ENCODE results near the gene DCHS1.

Gene DCHS1

DNA sequence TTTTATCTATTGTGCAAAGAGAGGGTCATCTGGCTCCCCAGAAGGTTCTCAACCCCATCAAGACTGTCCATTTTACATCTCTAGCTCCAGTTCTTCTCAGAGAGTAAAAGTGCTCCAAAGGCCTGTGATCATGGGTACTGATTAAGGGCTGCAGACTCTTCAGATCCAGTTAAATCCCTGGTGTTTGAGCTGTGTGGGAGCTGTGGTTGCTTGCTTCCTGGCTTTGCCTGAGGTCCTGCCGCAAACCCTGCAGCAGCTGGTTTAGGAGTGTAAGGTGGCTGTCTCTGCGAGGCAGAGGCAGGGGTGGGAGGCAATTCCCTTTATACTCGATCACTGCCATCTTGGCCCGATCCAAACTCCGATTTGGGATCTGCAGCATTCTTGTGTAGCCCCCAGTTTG is 26.3 kb upstream of the DCHS1 start:
- ChIA-PET CTCF (no interaction called here), POLR2A (interaction anchor here (1.5 to 5.0 kb wide), 4 partner anchors 63 to 77 kb away, joined by 6 to 39 read pairs (median 12); partner anchors contain the start of genes ILK, TAF10 and TPP1)
- DNase-seq (ENCODE audit: extremely low spot score), result no peak
- no peak for TF ChIP-seq TARDBP (IDR thresholded peaks at IDR 0.05)
- TF ChIP-seq FOXM1 (IDR thresholded peaks at IDR 0.05; ENCODE audit: borderline replicate concordance), result no peak

DNA sequence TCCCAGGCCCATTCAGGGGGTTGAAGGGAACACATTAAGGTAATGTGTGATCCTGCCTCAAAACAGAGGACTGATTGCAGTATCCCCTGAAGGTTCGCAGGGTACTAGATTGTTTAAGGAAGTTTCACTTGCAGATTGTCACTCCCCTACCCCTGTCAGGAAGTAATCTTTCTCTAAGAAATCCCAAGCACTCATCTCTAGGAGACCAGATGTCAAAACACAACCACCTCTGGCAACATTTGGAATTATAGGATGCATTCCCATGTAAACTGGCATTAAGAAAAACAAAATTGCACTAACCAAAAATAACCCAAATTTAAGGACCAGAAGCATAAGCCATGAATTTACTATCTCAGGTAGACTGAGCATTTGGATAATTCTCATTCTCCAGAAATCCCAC is 25.9 kb upstream of the DCHS1 start:
- ChIA-PET POLR2A (interaction anchor here (1.5 to 5.0 kb wide), 3 partner anchors 70 to 77 kb away, joined by 6 to 39 read pairs (median 11); partner anchors contain the start of genes ILK and TAF10), CTCF (no interaction called here)
- DNase-seq (ENCODE audit: extremely low spot score), result no peak
- TF ChIP-seq BHLHE40 (IDR thresholded peaks at IDR 0.05; ENCODE audit: borderline replicate concordance), result no peak
- TF ChIP-seq NFRKB (IDR thresholded peaks at IDR 0.05), result no peak
- no peak for TF ChIP-seq ZNF384 (IDR thresholded peaks at IDR 0.05)

DNA sequence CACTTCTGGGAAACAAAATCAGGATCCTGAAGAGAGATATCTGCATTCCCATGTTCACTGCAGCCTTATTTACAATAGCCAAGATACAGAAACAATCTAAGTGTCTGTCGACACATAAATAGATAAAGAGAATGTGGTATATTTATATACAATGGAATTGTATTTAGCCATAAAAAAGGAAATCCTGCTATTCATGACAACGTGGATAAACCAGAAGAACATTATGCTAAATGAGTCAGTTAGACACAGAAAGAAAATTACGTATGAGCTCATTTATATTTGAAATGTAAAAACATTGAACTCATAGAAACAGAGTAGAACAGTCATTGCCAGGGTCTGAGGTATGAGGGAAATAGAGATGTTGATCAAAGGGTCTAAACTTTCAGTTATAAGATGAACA is 21.4 kb upstream of the DCHS1 start:
- no peak for TF ChIP-seq HDGF (IDR thresholded peaks at IDR 0.05; ENCODE audit: borderline replicate concordance)
- TF ChIP-seq L3MBTL2 (conservative IDR thresholded peaks at IDR 0.05), result no peak
- no peak for TF ChIP-seq SP1 (IDR thresholded peaks at IDR 0.05)
- TF ChIP-seq BHLHE40 (IDR thresholded peaks at IDR 0.05; ENCODE audit: borderline replicate concordance), result no peak
- TF ChIP-seq CTBP1 (IDR thresholded peaks at IDR 0.05; ENCODE audit: borderline replicate concordance), result no peak
- TF ChIP-seq ARNT (IDR thresholded peaks at IDR 0.05), result no peak
- no peak for TF ChIP-seq ELF4 (IDR thresholded peaks at IDR 0.05)
- TF ChIP-seq LEF1 (IDR thresholded peaks at IDR 0.05; ENCODE audit: borderline replicate concordance), result no peak
- no peak for TF ChIP-seq ZNF384 (IDR thresholded peaks at IDR 0.05)
- TF ChIP-seq, protein P1, sequence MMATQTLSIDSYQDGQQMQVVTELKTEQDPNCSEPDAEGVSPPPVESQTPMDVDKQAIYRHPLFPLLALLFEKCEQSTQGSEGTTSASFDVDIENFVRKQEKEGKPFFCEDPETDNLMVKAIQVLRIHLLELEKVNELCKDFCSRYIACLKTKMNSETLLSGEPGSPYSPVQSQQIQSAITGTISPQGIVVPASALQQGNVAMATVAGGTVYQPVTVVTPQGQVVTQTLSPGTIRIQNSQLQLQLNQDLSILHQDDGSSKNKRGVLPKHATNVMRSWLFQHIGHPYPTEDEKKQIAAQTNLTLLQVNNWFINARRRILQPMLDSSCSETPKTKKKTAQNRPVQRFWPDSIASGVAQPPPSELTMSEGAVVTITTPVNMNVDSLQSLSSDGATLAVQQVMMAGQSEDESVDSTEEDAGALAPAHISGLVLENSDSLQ (IDR thresholded peaks at IDR 0.05), result no peak
- no peak for TF ChIP-seq FOXA1 (IDR thresholded peaks at IDR 0.05)
- TF ChIP-seq NFRKB (IDR thresholded peaks at IDR 0.05), result no peak
- no peak for TF ChIP-seq FOXM1 (IDR thresholded peaks at IDR 0.05; ENCODE audit: borderline replicate concordance)
- no peak for TF ChIP-seq TARDBP (IDR thresholded peaks at IDR 0.05)
- TF ChIP-seq SUZ12 (IDR thresholded peaks at IDR 0.05), result no peak
- TF ChIP-seq FOXK2 (IDR thresholded peaks at IDR 0.05), result no peak
- ChIA-PET CTCF (interaction anchor here (0.7 to 1.1 kb wide), 2 partner anchors 10 to 249 kb away, joined by 5 to 6 read pairs; partner anchors contain the start of gene ZNF215), POLR2A (no interaction called here)
- no peak for DNase-seq (ENCODE audit: extremely low spot score)

DNA sequence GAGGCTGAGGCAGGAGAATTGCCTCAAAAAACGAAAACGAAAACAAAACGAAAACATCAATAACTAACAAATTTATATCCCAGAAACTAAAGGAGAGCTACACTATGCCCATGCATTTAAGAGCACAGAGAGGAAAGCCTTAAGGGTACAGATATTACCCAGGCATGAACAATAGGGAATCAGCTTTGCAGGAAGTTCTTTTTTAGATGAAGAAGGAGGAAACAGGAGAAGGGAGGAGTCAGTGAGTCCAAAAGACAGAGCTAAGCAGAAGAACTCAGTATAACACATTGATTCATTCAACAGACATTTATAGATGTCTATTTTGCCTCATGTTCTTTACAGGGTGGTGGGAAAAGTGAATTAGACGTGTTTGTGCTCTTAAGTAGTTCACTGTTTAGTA is 19.3 kb upstream of the DCHS1 start:
- DNase-seq (ENCODE audit: extremely low spot score), result no peak
- TF ChIP-seq ZNF384 (IDR thresholded peaks at IDR 0.05) (no peak), FOXM1 (IDR thresholded peaks at IDR 0.05; ENCODE audit: borderline replicate concordance) (no peak), SP1 (IDR thresholded peaks at IDR 0.05) (no peak), HDGF (IDR thresholded peaks at IDR 0.05; ENCODE audit: borderline replicate concordance) (no peak), ELF4 (IDR thresholded peaks at IDR 0.05) (no peak), L3MBTL2 (conservative IDR thresholded peaks at IDR 0.05) (no peak), FOXA1 (IDR thresholded peaks at IDR 0.05) (no peak), ARNT (IDR thresholded peaks at IDR 0.05) (no peak), CTBP1 (IDR thresholded peaks at IDR 0.05; ENCODE audit: borderline replicate concordance) (no peak), NFRKB (IDR thresholded peaks at IDR 0.05) (no peak), FOXK2 (IDR thresholded peaks at IDR 0.05) (no peak), LEF1 (IDR thresholded peaks at IDR 0.05; ENCODE audit: borderline replicate concordance) (no peak), TARDBP (IDR thresholded peaks at IDR 0.05) (no peak), SUZ12 (IDR thresholded peaks at IDR 0.05) (no peak), BHLHE40 (IDR thresholded peaks at IDR 0.05; ENCODE audit: borderline replicate concordance) (no peak)
- TF ChIP-seq, protein P1 (IDR thresholded peaks at IDR 0.05), result no peak
- ChIA-PET CTCF (no interaction called here), POLR2A (interaction anchor here (1.3 kb wide), 1 partner anchor 9 kb away, joined by 6 read pairs; the partner anchor contains the start of gene MRPL17)

DNA sequence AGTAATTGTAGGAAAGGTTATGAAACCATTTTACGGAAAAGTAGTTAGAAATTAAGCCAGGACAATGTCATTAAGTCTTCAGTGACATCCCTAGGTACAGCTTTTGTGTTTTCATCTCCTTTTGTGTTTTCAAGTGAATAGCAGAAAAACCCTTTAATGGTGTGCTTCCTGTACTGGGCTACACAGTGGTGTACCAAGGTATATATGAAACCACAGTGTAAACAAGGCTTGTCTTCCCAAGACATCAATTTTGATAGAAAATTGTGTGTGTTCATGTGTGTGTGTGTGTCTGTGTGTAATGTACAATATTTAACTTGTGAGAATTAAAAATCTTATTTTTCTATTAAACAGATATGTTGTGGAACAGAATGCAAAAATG is 18.6 kb upstream of the DCHS1 start:
- POLR2A ChIA-PET, result interaction anchor here (1.3 kb wide), 2 partner anchors 9 to 55 kb away, joined by 5 to 6 read pairs; partner anchors contain the start of genes MRPL17 and TPP1
- no peak for DNase-seq (ENCODE audit: extremely low spot score)
- TF ChIP-seq FOXA1 (IDR thresholded peaks at IDR 0.05) (no peak), L3MBTL2 (conservative IDR thresholded peaks at IDR 0.05) (no peak), ELF4 (IDR thresholded peaks at IDR 0.05) (no peak), CTBP1 (IDR thresholded peaks at IDR 0.05; ENCODE audit: borderline replicate concordance) (no peak), TARDBP (IDR thresholded peaks at IDR 0.05) (no peak)
- CTCF ChIA-PET, result no interaction called here

DNA sequence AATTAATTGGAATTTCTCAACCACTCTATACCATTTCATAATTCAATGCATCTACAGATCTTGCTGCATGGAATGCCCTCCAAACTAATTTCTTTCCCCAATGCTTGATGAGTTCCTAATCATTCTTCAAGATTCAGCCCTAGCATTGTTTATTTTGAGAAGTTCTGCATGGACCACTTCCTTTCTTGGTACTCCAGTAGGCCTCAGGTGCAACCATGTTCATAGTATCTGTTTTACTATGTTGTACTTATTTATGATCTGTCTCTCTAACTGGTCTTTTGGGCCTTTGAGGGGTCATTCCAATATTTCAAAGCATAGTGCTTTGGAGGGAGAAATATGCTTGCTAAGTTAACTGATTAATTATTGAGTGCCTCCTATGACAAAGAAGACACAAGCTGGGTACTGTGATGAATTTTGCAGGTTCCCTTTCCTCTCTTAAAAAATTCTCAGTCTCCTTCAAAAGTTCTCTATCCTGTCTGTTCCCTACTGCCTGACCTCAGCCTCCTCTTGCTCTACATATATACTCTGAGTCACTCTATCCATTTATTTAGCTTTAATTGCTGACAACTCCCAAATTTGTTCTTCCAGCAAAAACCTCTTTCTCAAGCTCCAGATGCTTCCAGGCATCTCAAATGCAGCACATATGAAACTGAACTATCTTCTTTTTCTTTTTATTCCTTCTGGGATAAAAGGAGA is 18.1 kb upstream of the DCHS1 start:
- no peak for TF ChIP-seq ARNT (IDR thresholded peaks at IDR 0.05)
- TF ChIP-seq, protein P1 (IDR thresholded peaks at IDR 0.05), result no peak
- no peak for TF ChIP-seq TARDBP (IDR thresholded peaks at IDR 0.05)
- TF ChIP-seq LEF1 (IDR thresholded peaks at IDR 0.05; ENCODE audit: borderline replicate concordance), result no peak
- no peak for TF ChIP-seq BHLHE40 (IDR thresholded peaks at IDR 0.05; ENCODE audit: borderline replicate concordance)
- TF ChIP-seq SUZ12 (IDR thresholded peaks at IDR 0.05), result no peak
- TF ChIP-seq ZNF384 (IDR thresholded peaks at IDR 0.05), result no peak
- no peak for TF ChIP-seq CTBP1 (IDR thresholded peaks at IDR 0.05; ENCODE audit: borderline replicate concordance)
- TF ChIP-seq FOXA1 (IDR thresholded peaks at IDR 0.05), result no peak
- no peak for TF ChIP-seq SP1 (IDR thresholded peaks at IDR 0.05)
- TF ChIP-seq L3MBTL2 (conservative IDR thresholded peaks at IDR 0.05), result no peak
- TF ChIP-seq NFRKB (IDR thresholded peaks at IDR 0.05), result no peak
- no peak for TF ChIP-seq HDGF (IDR thresholded peaks at IDR 0.05; ENCODE audit: borderline replicate concordance)
- TF ChIP-seq FOXK2 (IDR thresholded peaks at IDR 0.05), result no peak
- TF ChIP-seq ELF4 (IDR thresholded peaks at IDR 0.05), result no peak
- no peak for TF ChIP-seq FOXM1 (IDR thresholded peaks at IDR 0.05; ENCODE audit: borderline replicate concordance)
- POLR2A ChIA-PET, result interaction anchor here (1.3 kb wide), 1 partner anchor 55 kb away, joined by 5 read pairs; the partner anchor contains the start of gene TPP1
- CTCF ChIA-PET, result no interaction called here
- DNase-seq (ENCODE audit: extremely low spot score), result no peak
